ENCODE data around the gene BRAT1. TPM values are rescaled to one million over a fixed set of nuclear protein-coding genes. Genes with fewer than 3 reads are reported as not detected.
A peak's percentile ranks its signal among the peaks of the same experiment; 100 is the strongest.

The BRAT1 gene
- total RNA-seq (2014; rRNA removed; shearing (Covaris generic)): 50.8 and 52.0 TPM in 2 replicates
- 42.2 and 44.7 TPM in 2 replicates for total RNA-seq (2022)
- percentile 56 among the genes with signal in this experiment for Bru-seq, nascent RNA
- BruChase-seq, experiment 1, labeled RNA remaining after a 6-hour chase: percentile 62 among the genes with signal in this experiment
- BruChase-seq, experiment 2, labeled RNA remaining after a 2-hour chase: percentile 61 among the genes with signal in this experiment
- long read RNA-seq, full-length matches to known transcripts: 128 of 341 reads
- long read RNA-seq, partial matches to known transcripts: 77 of 341 reads
- long read RNA-seq, other reads (novel, unspliced or antisense): 136 of 341 reads

GRCh38 chr7:2555121-2556052 is at the start of gene BRAT1:
Gene BRAT1 (minus strand): TSS chr7:2555524. CDS start chr7:2554431, 1,093 bp downstream.
- Histone ChIP-seq H2AFZ (ENCODE audit: low read length) (peak within 1 kb of the TSS; percentile 73; the same call in 1 of the 2 replicates), H3K36me3 (ENCODE audit: insufficient read depth, low read length) (peaks cover 26% of the 10 kb centered on the region), H4K20me1 (ENCODE audit: insufficient read depth, low read length) (no peaks in the 10 kb centered on the region), H3K9me2 (ENCODE audit: insufficient read depth, low read length) (no peaks in the 10 kb centered on the region), H3K79me2 (ENCODE audit: insufficient read depth, low read depth, low read length) (peaks cover 24% of the 10 kb centered on the region; the same call in 1 of the 2 replicates), H3K4me3 (ENCODE audit: low read depth, low read length, poor library complexity, severe bottlenecking) (peak within 1 kb of the TSS; percentile 76), H3K27ac (ENCODE audit: low read depth, low read length, poor library complexity, severe bottlenecking) (peak within 1 kb of the TSS; percentile 82), H3K4me1 (ENCODE audit: insufficient read depth, low read length, poor library complexity, severe bottlenecking) (peaks cover 44% of the 10 kb centered on the region), H3K9me3 (ENCODE audit: low read length) (no peaks in the 10 kb centered on the region), H3K4me2 (ENCODE audit: low read length) (peak within 1 kb of the TSS; percentile 87)
- ChIA-PET CTCF (ENCODE audit: unreplicated experiment) (no interaction called here), POLR2A (interaction anchor here (0.7 kb wide), 1 partner anchor 232 kb away, joined by 3 read pairs; no protein-coding TSS in a partner anchor)
- peak; percentile 97 for DNase-seq (ENCODE audit: low spot score)
- TF ChIP-seq EZH2phosphoT487 (IDR thresholded peaks at IDR 0.05; ENCODE audit: borderline replicate concordance, low read depth, low read length) (no peak), CTCF (conservative IDR thresholded peaks at IDR 0.05; ENCODE audit: low read length) (peak; percentile 62)
- BruUV-seq (replicated peaks): no TSS peak
- intact Hi-C loops (cut with micrococcal nuclease; ENCODE audit: unreplicated experiment): loop anchor here (1.0 to 5.0 kb wide), 2 partner anchors 90 to 153 kb away; partner anchors contain the start of gene CHST12

- Histone ChIP-seq H3K4me3 (ENCODE audit: low read depth, low read length, poor library complexity, severe bottlenecking) (no peak overlapping the region), H3K4me2 (ENCODE audit: low read length) (no peak overlapping the region), H3K79me2 (ENCODE audit: insufficient read depth, low read depth, low read length) (no peaks in the 10 kb centered on the region), H3K9me3 (ENCODE audit: low read length) (no peaks in the 10 kb centered on the region), H2AFZ (ENCODE audit: low read length) (no peak overlapping the region), H3K27ac (ENCODE audit: low read depth, low read length, poor library complexity, severe bottlenecking) (no peak overlapping the region), H3K4me1 (ENCODE audit: insufficient read depth, low read length, poor library complexity, severe bottlenecking) (no peaks in the 10 kb centered on the region), H4K20me1 (ENCODE audit: insufficient read depth, low read length) (no peaks in the 10 kb centered on the region), H3K36me3 (ENCODE audit: insufficient read depth, low read length) (no peaks in the 10 kb centered on the region), H3K9me2 (ENCODE audit: insufficient read depth, low read length) (no peaks in the 10 kb centered on the region)
- TF ChIP-seq EZH2phosphoT487 (IDR thresholded peaks at IDR 0.05; ENCODE audit: borderline replicate concordance, low read depth, low read length): no peak
- no peak for TF ChIP-seq CTCF (conservative IDR thresholded peaks at IDR 0.05; ENCODE audit: low read length)
- ChIA-PET POLR2A (interaction anchor here (0.6 kb wide), 1 partner anchor 44 kb away, joined by 3 read pairs; no protein-coding TSS in a partner anchor), CTCF (ENCODE audit: unreplicated experiment) (no interaction called here)
- no peak for DNase-seq (ENCODE audit: low spot score)
- BruUV-seq (replicated peaks): no TSS peak
- intact Hi-C loops (cut with micrococcal nuclease; ENCODE audit: unreplicated experiment): no loop called here
Measured at GRCh38 chr7:2604608-2605174, 49.4 kb upstream of the BRAT1 start.
